Sigmoid colon (tissue), 7 donors: ENCODE data around the gene SLC34A1. TPM values are rescaled to one million over a fixed set of nuclear protein-coding genes. Genes with fewer than 3 reads are reported as not detected.

Source experiments
- DNase-seq: peaks from one replicate; pipeline ENCODE4 v3.0.0-alpha.2; 2019
- H3K27ac ChIP-seq, 4 donors: fragments of 200-600 bp; sonication (generic); one replicate each; pipeline ENCODE4 v1.5.1; 2016 to 2019; ENCODE audit warnings: mild to moderate bottlenecking in 1 of 4
- H3K27me3 ChIP-seq, 3 donors: fragments of 200-600 bp; sonication (generic); one replicate each; pipeline ENCODE4 v1.5.1; 2019; ENCODE audit warnings: mild to moderate bottlenecking in 1 of 3
- H3K36me3 ChIP-seq, 4 donors: fragments of 200-600 bp; sonication (generic); one replicate each; pipeline ENCODE4 v1.5.1; 2016 to 2019
- H3K4me1 ChIP-seq, 4 donors: fragments of 200-600 bp; sonication (generic); one replicate each; pipeline ENCODE4 v1.5.1; 2017 to 2019
- H3K4me3 ChIP-seq, 4 donors: fragments of 200-600 bp; sonication (generic); one replicate each; pipeline ENCODE4 v1.5.1; 2017 to 2019; ENCODE audit warnings: mild to moderate bottlenecking in 2 of 4, moderate library complexity in 1 of 4
- H3K9me3 ChIP-seq, 4 donors: fragments of 200-600 bp in 3 of 4; sonication (generic) in 3 of 4; one replicate each; pipeline versions ENCODE4 v1.5.1 to v1.6.1; 2013 to 2019
- CTCF ChIP-seq, 4 experiments: fragments of 450-650 bp in 3 of 4; fragments of 200-600 bp in 1 of 4; IDR thresholded peaks; one replicate each; pipeline ENCODE4 v1.5.1; 2016 to 2019; ENCODE audit warnings: antibody characterized with exemption in 4 of 4, mild to moderate bottlenecking in 3 of 4, moderate library complexity in 2 of 4
- EP300 ChIP-seq, 4 donors: sonication (generic); formaldehyde crosslinking; IDR thresholded peaks; one replicate each; pipeline ENCODE4 v1.6.1; 2017; ENCODE audit warnings: antibody characterized with exemption in 4 of 4
- POLR2A ChIP-seq, 2 donors: fragments of 450-650 bp; IDR thresholded peaks; one replicate each; pipeline ENCODE4 v1.6.1; 2016; ENCODE audit warnings: antibody characterized with exemption in 2 of 2, mild to moderate bottlenecking in 2 of 2, moderate library complexity in 2 of 2
- POLR2AphosphoS5 ChIP-seq, 4 donors: sonication (generic); formaldehyde crosslinking; IDR thresholded peaks; one replicate each; pipeline ENCODE4 v1.6.1; 2017; ENCODE audit warnings: antibody characterized with exemption in 4 of 4
- WGBS, 2 donors: extraction: QIAGEN DNeasy Blood & Tissue Kit; methylation state at CpG; one replicate each; pipeline ENCODE4 v1.1.7; 2013; 5-methylcytosine and 5-hydroxymethylcytosine counted together
- intact Hi-C: fragments of 100-400 bp; cut with DNase I; formaldehyde crosslinking; loops from one replicate; pipeline ENCODE4 v1.15.1; 2023
- polyA plus RNA-seq, 3 donors: library from polyadenylated mRNA; stranded (reverse); fragments of 200-250 nt; gene quantifications; one replicate each; pipeline ENCODE4 v1.2.3, GENCODE V29; 2013
- total RNA-seq, 4 donors: library from RNA; depleted of rRNA; stranded (reverse); fragments of >200 nt; gene quantifications; one replicate each; pipeline ENCODE4 v1.1.0, GENCODE V29; 2016
- donor health status: healthy with polysubstance abuse.
- donor health status: Bipolar disorder and iron deficiency.
- donor health status: healthy.

SLC34A1 gene
- total and polyA plus RNA-seq, 7 donors: 0.04 TPM; not detected in 6

GRCh38 chr5:177382423-177383029, 1.7 kb upstream of the SLC34A1 start:
- intact Hi-C loops: no loop called here
- H3K9me3 ChIP-seq: no peaks in the 10 kb centered on the region
- H3K36me3 ChIP-seq: no peaks in the 10 kb centered on the region
- 27 to 34% methylated on average over 11 of the region's 11 CpGs for WGBS, 2 donors
- H3K27me3 ChIP-seq: no peaks in the 10 kb centered on the region
- TF ChIP-seq EP300 (IDR thresholded peaks at IDR 0.05) (no peak), CTCF (IDR thresholded peaks at IDR 0.05) (peak in 3 of 4 experiments; percentile 11 to 28 (median 18))
- no peak overlapping the region for H3K27ac ChIP-seq
- peaks cover 0 to 7% (median 0%) of the 10 kb centered on the region in 4 donors for H3K4me1 ChIP-seq
- DNase-seq: no peak
- no peak overlapping the region for H3K4me3 ChIP-seq

- Histone ChIP-seq H3K27me3 (peaks cover 0 to under 1% (median 0%) of the 10 kb centered on the region in 3 donors), H3K4me3 (no peak overlapping the region), H3K9me3 (no peaks in the 10 kb centered on the region), H3K4me1 (peaks cover 0 to 7% (median 0%) of the 10 kb centered on the region in 4 donors), H3K36me3 (no peaks in the 10 kb centered on the region), H3K27ac (no peak overlapping the region)
- intact Hi-C loops: no loop called here
- WGBS, 2 donors: 89 to 94% methylated on average over 9 of the region's 9 CpGs
- TF ChIP-seq EP300 (IDR thresholded peaks at IDR 0.05) (no peak), CTCF (IDR thresholded peaks at IDR 0.05) (no peak), POLR2AphosphoS5 (IDR thresholded peaks at IDR 0.05) (no peak), POLR2A (IDR thresholded peaks at IDR 0.05) (no peak)
- no peak for DNase-seq
Measured at GRCh38 chr5:177383181-177383580, 1.1 kb upstream of the SLC34A1 start.

- H3K9me3 ChIP-seq: no peaks in the 10 kb centered on the region
- H3K36me3 ChIP-seq: no peaks in the 10 kb centered on the region
- 66 to 73% methylated on average over 11 of the region's 11 CpGs for WGBS, 2 donors
- TF ChIP-seq CTCF (IDR thresholded peaks at IDR 0.05) (no peak), EP300 (IDR thresholded peaks at IDR 0.05) (no peak), POLR2A (IDR thresholded peaks at IDR 0.05) (no peak)
- peaks cover 0 to 12% (median 4%) of the 10 kb centered on the region in 3 donors for H3K27me3 ChIP-seq
- H3K4me3 ChIP-seq: no peak overlapping the region
- DNase-seq: no peak
- peaks cover 0 to 7% (median 2%) of the 10 kb centered on the region in 4 donors for H3K4me1 ChIP-seq
- intact Hi-C loops: no loop called here
- H3K27ac ChIP-seq: no peak overlapping the region
Measured at GRCh38 chr5:177385720-177386119, 1.5 kb downstream of the SLC34A1 start.

GRCh38 chr5:177386542-177386941, 2.3 kb downstream of the SLC34A1 start:
- peaks cover 0 to 12% (median 4%) of the 10 kb centered on the region in 3 donors for H3K27me3 ChIP-seq
- no peak for DNase-seq
- peaks cover 0 to 7% (median 2%) of the 10 kb centered on the region in 4 donors for H3K4me1 ChIP-seq
- no peak overlapping the region for H3K27ac ChIP-seq
- intact Hi-C loops: no loop called here
- no peaks in the 10 kb centered on the region for H3K36me3 ChIP-seq
- H3K9me3 ChIP-seq: no peaks in the 10 kb centered on the region
- WGBS, 2 donors: 87 to 88% methylated on average over 8 of the region's 8 CpGs
- H3K4me3 ChIP-seq: no peak overlapping the region
- TF ChIP-seq CTCF (IDR thresholded peaks at IDR 0.05): no peak
- TF ChIP-seq EP300 (IDR thresholded peaks at IDR 0.05): no peak
- no peak for TF ChIP-seq POLR2AphosphoS5 (IDR thresholded peaks at IDR 0.05)
- TF ChIP-seq POLR2A (IDR thresholded peaks at IDR 0.05): no peak

GRCh38 chr5:177387405-177387804, 3.2 kb downstream of the SLC34A1 start:
- Histone ChIP-seq H3K27me3 (peaks cover 0 to 12% (median 4%) of the 10 kb centered on the region in 3 donors), H3K9me3 (no peaks in the 10 kb centered on the region), H3K36me3 (no peaks in the 10 kb centered on the region), H3K4me1 (peaks cover 0 to 5% (median 2%) of the 10 kb centered on the region in 4 donors), H3K4me3 (no peak overlapping the region), H3K27ac (no peak overlapping the region)
- TF ChIP-seq EP300 (IDR thresholded peaks at IDR 0.05): no peak
- no peak for TF ChIP-seq POLR2AphosphoS5 (IDR thresholded peaks at IDR 0.05)
- TF ChIP-seq POLR2A (IDR thresholded peaks at IDR 0.05): no peak
- no peak for TF ChIP-seq CTCF (IDR thresholded peaks at IDR 0.05)
- intact Hi-C loops: no loop called here
- WGBS, 2 donors: 85 to 89% methylated on average over 14 of the region's 14 CpGs
- no peak for DNase-seq
